ENCODE measurements around the gene AGXT2.
"Not testable (repeated sequence)": the region's sequence is repeated elsewhere in the genome, so short reads cannot be mapped to it uniquely, and the experiment has no call there.

Gene AGXT2

DNA sequence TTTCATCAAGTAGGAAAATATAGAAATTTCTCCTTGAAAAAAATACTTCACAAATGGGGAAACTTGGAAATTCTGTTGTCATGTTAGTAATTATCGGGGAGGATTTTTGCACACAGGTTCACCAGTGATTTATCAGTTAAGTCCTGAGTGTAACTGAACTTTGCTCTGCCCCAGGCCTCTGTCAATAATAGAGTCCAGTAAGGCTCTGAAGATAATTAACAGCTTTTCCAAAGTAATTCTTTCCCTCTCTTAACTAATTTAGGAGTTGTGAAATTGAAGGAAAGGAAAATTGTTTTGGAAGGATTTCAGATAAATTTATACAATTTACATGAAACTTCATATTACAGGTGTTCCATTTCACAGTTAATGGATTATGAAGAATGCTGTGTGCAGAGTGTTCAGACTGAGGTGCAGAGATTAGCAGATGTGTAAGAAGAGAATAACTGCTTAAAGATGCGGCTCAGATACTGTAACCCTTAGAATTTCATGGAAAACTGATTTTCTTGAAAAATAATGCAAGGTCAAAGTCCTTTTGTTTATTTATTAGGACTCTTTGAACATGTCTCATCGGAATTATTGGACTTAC lies 2.9 kb upstream of the AGXT2 start:
- no peak for DNase-seq

DNA sequence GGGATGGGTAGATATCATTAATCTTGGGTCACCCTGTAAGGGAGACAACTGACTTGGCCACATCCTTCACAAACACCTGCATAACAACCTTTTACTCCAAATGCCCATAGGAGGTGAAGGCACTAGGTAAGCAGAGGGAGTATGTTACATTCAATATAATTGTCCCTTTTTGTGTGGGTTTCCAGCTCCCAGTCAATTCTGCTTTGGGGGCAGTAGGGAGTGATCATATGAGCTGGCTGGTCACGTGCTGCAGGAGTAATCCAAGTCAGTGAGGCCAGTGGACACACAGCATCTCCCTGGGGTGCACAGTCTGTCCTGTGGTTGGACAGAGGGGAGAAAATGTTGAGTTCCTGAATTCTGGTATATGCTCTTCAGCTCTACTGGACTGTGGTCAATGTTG lies 1.2 kb upstream of the AGXT2 start:
- DNase-seq: no peak

DNA sequence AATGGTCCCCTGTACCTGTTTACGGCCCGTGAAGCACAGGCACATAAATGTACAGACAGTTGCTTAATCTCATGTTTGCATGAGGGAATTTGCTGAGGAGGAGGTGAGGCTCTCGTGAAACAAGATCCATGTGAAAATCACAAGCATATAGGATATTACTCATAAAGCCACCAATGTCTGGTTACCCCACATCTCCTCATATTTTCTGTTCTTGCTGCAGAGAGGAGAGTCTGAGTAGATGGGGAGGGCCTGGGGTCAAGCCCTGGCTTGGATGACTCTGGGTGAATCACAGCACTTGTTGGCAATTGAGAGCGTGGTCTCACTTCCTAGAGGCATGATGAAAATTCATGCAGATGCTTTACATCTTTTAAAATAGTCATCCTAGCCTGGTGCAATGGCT lies 975 bp downstream of the AGXT2 start:
- DNase-seq: no peak

DNA sequence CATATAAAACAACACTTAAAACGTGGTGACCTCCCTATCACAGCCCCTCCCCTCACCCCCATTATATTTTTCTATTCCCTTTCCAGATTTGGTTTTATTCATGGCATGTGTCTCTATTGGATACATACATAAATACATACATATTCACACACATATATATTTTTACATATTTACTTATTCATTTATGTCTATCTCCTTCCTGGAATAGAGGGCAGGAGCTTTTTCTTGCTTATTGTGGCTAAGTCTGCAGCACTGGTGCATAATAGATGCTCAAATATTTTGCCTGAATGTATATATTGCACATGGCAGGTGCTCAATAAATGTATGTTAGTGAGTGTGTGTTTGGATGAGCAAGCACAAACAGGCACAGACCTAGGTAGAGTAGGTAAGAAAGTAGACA lies 2.5 kb downstream of the AGXT2 start:
- DNase-seq: no peak

DNA sequence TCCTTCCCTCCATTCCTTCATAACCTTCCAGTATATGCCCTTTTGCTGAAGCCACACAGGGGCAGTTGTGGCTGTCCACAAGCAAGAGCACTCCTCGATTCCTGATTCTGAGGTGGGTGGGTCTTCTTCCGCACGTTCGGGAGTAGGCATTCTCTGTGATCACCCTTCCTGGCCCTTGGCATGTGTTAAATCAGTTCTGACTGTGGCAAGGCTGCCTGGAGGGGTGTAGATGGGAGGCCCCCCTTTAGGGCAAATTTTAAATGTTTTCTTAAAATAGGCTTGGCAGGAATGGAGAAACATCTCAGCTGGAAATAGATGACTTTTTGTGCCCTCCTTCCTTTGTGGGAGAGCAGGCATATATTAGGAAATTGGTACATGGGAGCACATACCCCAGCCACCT lies 3.1 kb downstream of the AGXT2 start:
- DNase-seq: no peak

DNA sequence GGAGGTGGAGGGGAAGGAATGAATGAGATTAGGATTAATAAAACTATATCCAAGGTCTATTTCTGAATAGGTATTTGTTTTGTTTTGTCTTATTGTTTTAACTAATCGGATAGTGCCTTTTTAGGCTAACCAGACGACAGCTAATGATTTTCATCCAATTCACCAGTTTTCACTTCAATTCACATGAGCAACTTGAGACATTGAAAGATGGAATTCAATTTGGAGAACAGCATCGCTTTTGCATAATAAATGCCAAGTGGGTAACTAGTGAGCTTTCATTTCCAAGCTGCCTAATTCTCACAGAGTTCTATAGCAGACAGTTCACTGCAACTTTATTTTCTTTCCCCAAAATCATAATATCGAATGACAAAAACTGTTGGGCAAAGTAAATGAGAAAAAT lies 5.0 kb downstream of the AGXT2 start:
- DNase-seq: no peak

DNA sequence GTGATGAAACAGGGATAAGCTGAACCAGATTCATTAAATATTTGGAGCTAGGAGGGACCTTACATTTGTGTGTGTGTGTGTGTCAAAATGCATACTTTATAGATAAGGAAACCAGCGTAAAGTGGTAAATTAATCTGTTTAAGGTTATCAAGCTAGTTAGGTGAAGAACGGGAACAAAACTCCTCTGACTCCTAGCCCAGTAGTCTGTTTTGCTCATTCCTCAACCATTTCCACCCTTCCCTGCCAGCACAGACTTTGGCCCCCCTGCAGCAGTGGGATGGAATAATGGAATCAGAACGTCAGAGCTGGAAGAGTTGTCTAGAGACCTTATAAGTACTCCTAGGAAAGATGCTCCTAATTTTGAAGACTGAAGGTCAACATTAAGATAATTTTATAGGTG lies 6.5 kb downstream of the AGXT2 start:
- no peak for DNase-seq

DNA sequence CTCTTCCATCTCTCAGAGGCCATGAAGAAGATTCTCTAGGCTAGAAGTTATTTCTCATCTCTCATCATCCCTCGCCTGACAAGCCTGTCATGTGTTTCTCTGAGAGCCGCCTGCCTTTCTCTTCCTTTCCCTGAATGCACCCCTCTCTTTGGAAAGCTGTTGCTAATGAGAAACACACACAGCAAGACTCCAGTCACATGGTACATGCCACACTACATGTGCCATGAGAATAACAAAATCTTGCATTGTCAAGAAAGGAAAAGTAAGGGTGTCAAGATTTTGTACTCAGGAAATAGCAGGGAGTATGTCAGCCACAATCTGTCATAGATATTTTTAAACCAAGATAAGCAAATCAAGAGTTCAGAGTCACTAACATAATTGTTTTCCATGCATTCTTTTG lies 8.9 kb downstream of the AGXT2 start:
- no peak for DNase-seq

DNA sequence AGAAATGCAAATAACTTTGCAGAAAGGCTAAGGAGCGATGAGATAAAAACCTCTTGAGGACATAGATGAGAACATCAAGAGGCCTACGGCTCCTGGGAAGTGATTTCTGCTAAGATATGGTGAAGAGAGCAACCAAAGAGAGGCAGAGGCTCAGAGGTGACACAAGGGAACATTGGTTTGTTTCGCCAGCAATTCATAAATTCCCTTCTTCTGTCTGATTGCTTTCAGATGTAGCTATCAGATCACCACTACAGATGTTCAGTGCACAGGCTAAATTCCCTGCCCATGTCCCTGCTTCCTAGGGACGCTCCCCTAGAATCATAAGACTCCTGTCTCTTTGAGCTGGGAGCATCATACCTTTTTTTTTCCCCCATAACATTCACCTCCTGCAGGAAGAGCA lies 11.2 kb downstream of the AGXT2 start:
- DNase-seq: no peak

DNA sequence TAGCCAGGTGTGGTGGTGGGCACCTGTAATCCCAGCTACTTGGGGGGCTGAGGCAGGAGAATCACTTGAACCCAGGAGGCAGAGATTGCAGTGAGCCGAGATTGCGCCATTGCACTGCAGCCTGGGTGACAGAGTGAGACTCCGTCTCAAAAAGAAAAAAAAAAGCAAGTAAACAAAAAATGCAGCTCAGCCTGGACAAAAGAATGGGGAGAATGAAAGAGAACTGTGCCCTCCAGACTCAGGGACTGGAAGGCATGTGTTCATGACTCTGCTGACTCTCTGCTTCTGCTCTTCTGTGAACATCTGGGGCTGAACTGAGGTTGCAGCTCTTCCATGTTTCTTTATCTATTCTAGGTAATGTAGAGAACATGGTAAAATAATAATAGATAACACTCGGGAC lies 11.8 kb downstream of the AGXT2 start:
- not testable (repeated sequence) for DNase-seq

DNA sequence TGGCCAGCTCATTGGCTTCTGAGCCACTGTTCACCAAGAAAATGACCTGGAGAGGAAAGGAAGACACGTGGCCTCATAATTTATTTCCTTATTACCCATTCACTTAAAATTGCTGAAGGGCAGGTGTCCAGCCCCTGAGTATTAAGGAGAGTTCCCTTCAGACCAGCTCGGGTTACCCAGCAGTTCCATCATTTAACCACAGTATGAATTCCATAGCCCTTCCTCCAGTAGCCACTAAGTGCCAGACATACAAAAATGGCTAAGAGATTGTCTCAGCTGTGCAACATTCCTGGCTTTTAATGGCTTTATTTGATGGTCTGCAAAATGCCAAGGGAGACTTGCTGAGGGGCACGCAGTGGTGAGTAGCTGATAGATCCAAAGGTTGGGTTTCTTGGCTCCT lies 12.5 kb downstream of the AGXT2 start:
- no peak for DNase-seq

DNA sequence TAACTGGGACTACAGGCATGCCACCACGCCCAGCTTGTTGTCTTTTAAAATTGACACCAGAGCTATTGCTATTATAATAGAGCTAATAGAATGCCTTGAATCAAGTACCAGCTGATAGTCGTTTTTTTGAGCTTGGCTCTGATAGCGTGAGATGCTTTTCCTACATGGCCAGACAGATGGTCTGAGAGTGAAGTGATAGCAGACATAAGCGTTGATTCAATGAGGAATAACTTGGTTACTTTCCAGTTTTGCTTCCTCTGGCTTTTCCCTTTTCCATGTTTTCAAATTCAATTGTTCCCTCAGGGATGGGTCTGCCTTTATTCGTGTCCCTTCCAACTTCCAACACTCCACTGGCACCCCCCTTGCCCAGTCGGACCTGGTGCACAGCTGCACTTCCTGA lies 15.4 kb downstream of the AGXT2 start:
- no peak for DNase-seq

DNA sequence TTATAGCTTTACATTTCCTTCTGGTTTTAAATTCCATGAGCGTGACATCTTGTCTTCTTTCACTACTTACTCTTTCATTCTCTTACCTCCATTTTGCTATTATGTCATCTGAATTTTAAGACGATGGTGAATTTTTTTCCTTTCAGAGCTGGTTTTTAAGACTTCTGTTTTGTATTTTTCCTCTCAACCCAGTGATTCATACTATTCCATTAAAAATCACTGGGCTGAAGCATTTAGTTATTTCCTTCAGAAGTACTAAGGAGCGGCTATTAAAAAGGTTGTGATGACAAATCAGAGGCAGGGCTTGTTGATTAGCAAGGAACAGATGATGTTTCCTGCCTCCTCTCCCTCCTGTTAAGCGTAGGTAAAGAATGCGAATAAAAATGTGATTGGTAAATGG lies 16.5 kb downstream of the AGXT2 start:
- no peak for DNase-seq

DNA sequence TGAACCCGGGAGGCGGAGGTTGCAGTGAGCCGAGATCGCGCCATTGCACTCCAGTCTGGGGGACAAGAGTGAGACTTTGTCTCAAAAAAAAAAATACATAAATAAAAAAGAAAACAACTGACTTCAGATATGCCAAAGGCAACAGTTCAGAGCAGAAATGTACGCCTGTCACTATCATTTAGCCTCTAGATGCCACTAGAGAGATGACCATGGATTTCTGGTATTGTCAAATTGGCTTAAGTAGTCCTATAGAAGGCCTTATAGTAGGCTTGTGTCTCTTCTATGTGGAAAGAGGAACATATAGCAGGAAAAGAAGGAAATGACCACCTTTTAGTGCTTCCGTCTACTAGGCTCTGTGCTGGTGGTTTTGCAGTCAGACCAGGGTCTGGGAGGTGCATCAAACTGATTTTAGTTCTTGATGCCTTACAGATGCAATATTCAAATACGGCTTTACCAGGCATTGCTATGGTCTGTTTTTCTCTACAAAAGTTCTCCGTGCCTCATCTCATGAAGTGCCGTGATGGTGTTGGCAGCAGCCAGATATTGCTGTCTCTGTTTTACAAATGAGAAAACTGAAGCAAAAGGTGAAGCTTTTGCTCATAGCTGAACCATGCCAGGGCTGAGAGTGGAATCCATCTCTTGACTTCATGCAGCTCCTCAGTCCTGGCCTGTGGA lies 17.2 kb downstream of the AGXT2 start:
- no peak for DNase-seq

DNA sequence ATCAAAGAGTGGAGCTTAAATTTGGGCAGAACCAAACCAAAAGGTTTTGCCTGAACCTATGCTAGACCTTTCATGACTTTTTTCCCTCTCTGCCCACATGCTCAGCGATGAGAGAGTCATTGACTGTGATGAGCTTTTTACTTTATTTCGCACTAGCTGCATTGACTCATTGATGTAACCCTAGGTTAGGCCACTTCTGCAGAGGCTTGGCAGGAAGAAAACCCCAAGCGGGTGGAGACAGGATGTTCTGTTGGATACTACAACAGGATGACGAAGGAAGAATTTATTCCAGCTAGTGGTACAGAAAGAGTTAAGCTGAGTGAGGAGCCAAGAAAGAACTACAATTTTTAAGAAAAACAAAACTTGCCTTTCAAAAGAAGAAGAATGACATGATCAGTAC lies 18.4 kb downstream of the AGXT2 start:
- DNase-seq: no peak

DNA sequence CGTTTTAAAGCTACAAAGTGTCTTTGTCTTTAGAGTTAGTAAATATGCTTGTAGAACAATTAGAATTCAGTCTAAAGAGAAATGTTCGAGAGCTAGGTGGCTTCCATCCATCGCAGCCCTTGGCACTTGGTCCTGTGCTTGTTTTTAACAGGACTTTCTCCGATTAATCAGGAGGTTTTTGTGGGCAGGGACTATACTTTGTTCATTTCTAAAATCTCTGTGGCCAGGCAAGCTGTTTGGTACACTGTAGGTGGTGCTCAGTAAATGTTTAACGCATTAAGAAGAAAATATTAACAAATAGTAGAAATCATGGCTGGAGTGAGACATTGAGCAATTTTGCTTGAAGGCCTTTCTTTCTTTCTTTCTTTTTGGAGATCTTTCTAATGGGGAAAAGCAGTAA lies 20.8 kb downstream of the AGXT2 start:
- DNase-seq: no peak

DNA sequence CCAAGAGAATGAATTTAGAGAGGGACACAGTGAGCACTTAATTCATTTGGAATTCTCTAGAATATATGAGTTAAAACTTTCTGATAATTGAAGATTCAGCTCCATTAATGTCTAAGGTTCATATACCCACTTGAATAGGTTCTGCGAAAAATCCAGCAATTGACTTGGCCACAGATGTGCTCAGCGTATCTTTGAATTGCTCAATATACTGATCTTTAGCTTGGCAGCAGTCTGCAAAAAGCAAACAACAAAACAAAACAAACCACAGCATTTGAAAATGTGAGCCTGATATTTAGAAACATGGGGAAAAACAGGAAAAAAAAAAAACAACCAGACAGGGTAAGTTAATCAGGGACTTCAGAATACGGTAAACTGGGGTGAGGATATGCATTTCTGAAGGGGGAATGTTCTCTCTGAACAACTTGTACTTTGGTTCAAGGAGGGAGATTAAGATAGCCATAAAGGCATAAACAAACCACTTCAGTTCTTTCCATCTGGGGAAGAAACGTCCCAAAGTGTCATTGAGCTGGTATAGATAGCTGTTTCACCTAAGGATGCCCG lies 21.4 kb downstream of the AGXT2 start:
- no peak for DNase-seq

DNA sequence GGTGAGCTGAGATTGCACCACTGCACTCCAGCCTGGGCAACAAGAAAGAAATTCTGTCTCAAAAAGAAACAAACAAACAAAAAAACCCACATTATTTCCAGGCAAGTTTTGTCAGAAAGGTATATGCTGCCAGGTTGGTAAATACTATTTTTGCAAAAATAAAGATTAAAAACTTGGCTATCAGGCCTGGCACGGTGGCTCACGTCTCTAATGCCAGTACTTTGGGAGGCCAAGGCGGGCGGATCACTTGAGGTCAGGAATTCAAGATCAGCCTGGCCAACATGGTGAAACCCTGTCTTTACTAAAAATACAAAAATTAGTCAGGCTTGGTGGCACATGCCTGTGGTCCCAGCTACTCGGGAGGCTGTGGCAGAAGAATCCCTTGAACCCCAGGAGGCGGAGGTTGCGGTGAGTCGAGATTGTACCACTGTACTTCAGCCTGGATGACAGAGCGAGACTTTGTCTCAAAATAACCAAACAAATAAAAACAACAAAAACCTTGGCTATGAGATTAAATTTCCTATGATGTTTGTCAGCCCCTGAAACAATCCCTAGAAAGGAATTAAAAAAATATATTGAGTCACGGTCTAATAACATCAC lies 22.7 kb downstream of the AGXT2 start:
- DNase-seq: no peak

DNA sequence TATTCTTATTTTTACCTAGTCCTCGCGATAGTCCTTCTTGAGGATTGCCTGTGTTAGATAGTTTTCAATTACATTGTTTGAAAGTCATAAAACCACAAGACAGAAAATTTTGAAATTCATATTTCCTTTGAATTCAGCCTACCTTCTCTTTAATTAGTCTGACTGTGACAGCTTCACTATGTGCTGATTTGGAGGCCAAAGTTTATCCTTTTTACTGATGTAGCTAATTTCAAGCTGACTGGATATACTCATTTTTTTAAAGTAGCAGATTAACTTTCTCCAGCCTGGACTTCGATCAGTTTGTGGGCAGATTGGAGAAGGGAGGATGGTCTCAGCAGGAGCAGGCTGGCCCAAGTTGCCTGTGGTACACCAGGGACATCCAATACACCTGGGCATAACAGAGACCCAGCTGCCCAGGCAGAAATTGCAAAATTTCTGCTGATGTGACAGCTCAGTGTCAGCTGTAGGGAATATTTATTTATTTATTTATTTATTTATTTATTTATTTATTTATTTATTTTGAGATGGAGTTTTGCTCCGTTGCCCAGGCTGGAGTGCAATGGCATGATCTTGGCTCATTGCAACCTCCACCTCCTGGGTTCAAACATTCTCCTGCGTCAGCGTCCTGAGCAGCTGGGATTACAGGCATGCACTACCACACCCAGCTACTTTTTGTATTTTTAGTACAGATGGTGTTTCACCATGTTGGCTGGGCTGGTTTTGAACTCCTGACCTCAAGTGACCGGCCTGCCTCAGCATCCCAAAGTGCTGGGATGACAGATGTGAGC lies 24.2 kb downstream of the AGXT2 start:
- no peak for DNase-seq

DNA sequence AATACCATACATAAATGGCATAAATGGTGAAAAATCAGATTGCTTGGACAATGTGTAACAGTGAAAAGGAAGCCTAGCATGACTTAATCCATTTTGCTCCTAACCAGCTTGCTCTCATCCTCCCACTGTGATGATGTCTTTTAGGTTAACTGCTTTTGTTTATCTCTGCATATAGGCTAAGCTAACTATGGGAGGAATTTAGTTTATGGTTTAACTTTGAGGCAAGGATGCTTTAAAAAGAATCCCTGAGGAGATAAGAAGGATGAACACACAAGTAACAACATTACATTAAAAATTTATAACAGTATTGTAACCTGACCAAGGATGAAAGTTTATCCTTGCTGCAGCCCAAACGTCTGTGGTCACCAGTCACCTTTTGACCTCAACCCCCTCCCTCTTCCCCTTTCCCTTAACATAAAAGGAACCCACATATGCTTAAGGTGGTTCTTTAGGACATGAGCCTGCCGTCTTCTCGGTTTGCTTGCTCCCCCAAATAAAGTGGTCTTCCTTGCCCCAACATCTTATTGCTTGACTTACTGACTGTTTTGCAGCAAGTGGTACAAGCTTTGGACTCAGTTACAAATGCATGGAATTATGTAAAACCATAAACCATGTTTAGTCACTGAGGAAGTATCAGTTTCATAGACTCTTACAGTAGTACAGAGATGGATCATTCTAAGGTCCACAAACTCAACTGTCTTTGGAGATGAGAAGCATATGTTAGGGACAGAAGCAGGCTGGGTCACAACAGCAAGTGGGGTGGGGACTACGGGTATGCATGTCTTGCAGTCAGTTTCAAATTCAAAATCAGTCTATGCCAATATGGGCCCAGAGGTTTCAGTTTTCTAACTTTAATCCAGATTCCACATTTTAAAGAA lies 31.3 kb downstream of the AGXT2 start:
- DNase-seq: no peak

DNA sequence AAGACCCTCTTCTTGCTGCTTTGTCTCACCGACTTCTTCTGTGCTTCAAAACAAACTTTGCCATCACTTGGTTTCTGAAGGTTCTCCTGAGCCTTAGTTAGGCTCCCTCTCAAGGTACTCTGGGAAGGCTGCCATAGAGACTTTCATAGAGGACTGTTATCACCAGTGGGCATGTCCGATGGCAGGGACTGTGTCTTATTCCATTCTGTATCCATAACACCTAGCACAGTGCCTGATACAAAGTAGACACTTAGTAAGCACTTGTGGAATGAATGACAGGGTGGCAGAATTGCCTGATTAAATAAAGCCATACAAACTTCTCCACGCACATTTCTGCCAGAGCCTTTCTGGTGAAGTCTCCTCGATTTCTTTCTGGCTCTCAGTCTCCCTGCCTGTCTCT lies 32.7 kb downstream of the AGXT2 start:
- DNase-seq: no peak

DNA sequence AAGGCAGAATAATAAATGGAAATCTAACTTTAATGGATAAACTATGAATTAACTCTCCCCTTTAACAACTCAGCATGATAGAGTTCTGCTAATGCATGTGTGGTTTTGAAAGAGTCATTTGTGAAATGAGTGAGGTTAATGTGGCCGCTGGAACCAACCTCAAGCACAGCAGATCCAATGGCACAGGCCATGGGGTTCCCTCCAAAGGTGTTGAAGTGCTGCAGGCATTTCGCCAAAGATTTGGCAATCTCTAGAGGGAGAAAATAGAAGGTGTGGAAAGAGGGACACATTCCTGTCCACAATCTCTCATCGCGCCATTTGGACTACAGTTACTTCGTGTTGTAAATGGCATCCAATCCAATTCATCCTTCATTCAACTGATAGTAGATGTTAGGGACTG lies 35.0 kb downstream of the AGXT2 start:
- DNase-seq: no peak

DNA sequence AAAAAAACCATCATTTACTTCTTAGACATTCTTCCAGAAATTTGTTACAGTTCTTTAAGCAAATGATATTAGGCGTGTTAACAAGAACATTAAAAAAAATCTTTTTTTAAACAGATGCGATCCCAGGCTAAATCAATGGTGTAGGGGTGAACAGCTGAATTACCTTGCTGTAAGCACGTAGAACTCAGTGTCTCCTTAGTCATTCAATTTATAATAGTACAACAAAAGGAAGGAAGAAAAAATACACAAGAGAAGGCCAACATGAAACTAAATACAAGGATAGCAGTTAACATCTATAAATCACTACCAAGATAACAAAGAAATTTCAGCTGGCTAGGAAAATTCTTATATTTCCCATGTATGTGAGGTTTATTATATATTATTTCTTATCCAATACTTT lies 35.4 kb downstream of the AGXT2 start:
- DNase-seq: no peak

All from activated CD8-positive, alpha-beta memory T cell treated with anti-CD3 and anti-CD28 coated beads, Interleukin-2, amount 50 U/mL, for 4 hours (primary cell).